Fibroblast of the aortic adventitia (primary cell): ENCODE results near the gene CDC42BPB. TPM values are rescaled to one million over a fixed set of nuclear protein-coding genes. Genes with fewer than 3 reads are reported as not detected.

Experiments used
- DNase-seq: peaks from one replicate; pipeline ENCODE4 v3.0.0-alpha.2; 2010; ENCODE audit warnings: low read depth
- H3K4me3 ChIP-seq: 2 replicates; pipeline ENCODE4 v1.5.1; 2011; ENCODE audit warnings: low read depth, mild to moderate bottlenecking, control low read depth, low read length, moderate library complexity
- CTCF ChIP-seq: IDR thresholded peaks from 2 replicates; pipeline ENCODE4 v1.5.1; 2011; ENCODE audit warnings: mild to moderate bottlenecking, low read length, control low read depth, inconsistent platforms; ENCODE audit not compliant: insufficient read depth
- total RNA-seq: library from RNA; depleted of rRNA; stranded (reverse); fragments of >200 nt; gene quantifications from 2 replicates; pipeline ENCODE4 v1.2.3, GENCODE V29; 2012; ENCODE audit warnings: low replicate concordance

The CDC42BPB gene
- total RNA-seq, 1 donor, result 78.4 TPM

GRCh38 chr14:102918438-102918837, 138.9 kb downstream of the CDC42BPB start:
- TF ChIP-seq CTCF, result no peak
- H3K4me3 ChIP-seq, result no peak overlapping the region
- no peak for DNase-seq

GRCh38 chr14:102917469-102918211, 139.7 kb downstream of the CDC42BPB start:
- peak; percentile 39 for DNase-seq
- peak; percentile 74 for TF ChIP-seq CTCF
- no peak overlapping the region for H3K4me3 ChIP-seq

GRCh38 chr14:102917056-102917385, 140.3 kb downstream of the CDC42BPB start:
- DNase-seq, result no peak
- TF ChIP-seq CTCF, result no peak
- no peak overlapping the region for H3K4me3 ChIP-seq

- no peak overlapping the region for H3K4me3 ChIP-seq
- TF ChIP-seq CTCF, result no peak
- no peak for DNase-seq
These were observed 140.8 kb downstream of the CDC42BPB start for GRCh38 chr14:102916347-102917055.

- H3K4me3 ChIP-seq, result no peak overlapping the region
- DNase-seq, result no peak
- no peak for TF ChIP-seq CTCF
These were observed 141.8 kb downstream of the CDC42BPB start for GRCh38 chr14:102915292-102916110.

- no peak overlapping the region for H3K4me3 ChIP-seq
- no peak for TF ChIP-seq CTCF
- DNase-seq, result no peak
These were observed 142.7 kb downstream of the CDC42BPB start for GRCh38 chr14:102914474-102915291.
